Ishikawa (cell line): Measurements from ENCODE around the gene D2HGDH.

Source experiments
- CEBPB ChIP-seq: IDR thresholded peaks from 2 replicates; pipeline ENCODE4 v1.6.1; 2012
- CREB1 ChIP-seq: IDR thresholded peaks from 2 replicates; pipeline ENCODE4 v1.6.1; 2012; ENCODE audit warnings: low read depth
- EP300 ChIP-seq: IDR thresholded peaks from 2 replicates; pipeline ENCODE4 v1.6.1; 2012; ENCODE audit warnings: borderline replicate concordance
- FOXM1 ChIP-seq: IDR thresholded peaks from 2 replicates; pipeline ENCODE4 v1.6.1; 2012; ENCODE audit warnings: low read depth, borderline replicate concordance
- RAD21 ChIP-seq: IDR thresholded peaks from 2 replicates; pipeline ENCODE4 v1.6.1; 2012; ENCODE audit warnings: low read depth
- TAF1 ChIP-seq: IDR thresholded peaks from 2 replicates; pipeline ENCODE4 v1.6.1; 2012; ENCODE audit warnings: low read depth, mild to moderate bottlenecking
- YY1 ChIP-seq: IDR thresholded peaks from 2 replicates; pipeline ENCODE4 v1.6.1; 2012; ENCODE audit warnings: low read depth
- ZBTB7A ChIP-seq: IDR thresholded peaks from 2 replicates; pipeline ENCODE4 v1.6.1; 2012; ENCODE audit warnings: low read depth
- TF ChIP-seq, protein P1 (sequence below): IDR thresholded peaks from 2 replicates; pipeline ENCODE4 v1.6.1; 2012
- TF ChIP-seq, protein P2 (sequence below): IDR thresholded peaks from 2 replicates; pipeline ENCODE4 v1.6.1; 2012; ENCODE audit warnings: low read depth, mild to moderate bottlenecking
- TF ChIP-seq, protein P3 (sequence below): IDR thresholded peaks from 2 replicates; pipeline ENCODE4 v1.6.1; 2012

DNA sequence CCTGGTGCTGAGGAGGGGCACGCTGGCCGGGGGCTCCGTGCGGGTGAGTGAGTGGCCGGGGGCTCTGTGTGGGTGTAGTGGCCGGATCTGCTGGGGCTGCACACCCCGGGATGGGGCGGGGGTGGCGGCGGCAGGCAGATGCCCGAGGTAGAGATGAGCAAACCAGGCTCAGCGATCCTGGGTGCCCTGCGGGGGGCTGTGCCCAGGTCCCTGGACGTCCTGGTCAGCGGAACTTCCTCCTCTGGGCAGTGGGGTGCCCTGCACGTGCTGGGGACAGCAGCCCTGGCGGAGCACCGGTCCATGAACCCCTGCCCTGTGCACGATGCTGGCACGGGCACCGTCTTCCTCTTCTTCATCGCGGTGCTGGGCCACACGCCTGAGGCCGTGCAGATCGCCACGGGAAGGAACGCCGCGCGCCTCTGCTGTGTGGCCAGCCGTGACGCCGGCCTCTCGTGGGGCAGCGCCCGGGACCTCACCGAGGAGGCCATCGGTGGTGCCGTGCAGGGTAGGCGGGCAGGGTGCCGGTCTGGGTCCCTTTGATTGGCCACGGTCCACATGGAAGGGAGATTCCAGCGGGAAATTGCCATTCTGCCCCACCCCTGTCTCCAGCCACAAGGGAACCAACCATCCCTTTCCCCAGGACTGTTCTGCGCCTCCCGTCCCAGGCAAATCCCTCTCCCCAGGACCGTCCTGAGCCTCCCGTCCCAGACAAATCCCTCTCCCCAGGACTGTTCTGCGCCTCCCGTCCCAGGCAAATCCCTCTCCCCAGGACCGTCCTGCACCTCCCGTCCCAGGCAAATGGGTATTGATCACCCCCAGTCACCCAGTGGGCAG is 80.4 kb downstream of the D2HGDH start:
- no peak for TF ChIP-seq CEBPB
- TF ChIP-seq, protein P1, sequence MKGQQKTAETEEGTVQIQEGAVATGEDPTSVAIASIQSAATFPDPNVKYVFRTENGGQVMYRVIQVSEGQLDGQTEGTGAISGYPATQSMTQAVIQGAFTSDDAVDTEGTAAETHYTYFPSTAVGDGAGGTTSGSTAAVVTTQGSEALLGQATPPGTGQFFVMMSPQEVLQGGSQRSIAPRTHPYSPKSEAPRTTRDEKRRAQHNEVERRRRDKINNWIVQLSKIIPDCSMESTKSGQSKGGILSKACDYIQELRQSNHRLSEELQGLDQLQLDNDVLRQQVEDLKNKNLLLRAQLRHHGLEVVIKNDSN = no peak
- no peak for TF ChIP-seq TAF1
- TF ChIP-seq FOXM1 = no peak
- no peak for TF ChIP-seq CREB1
- no peak for TF ChIP-seq RAD21
- TF ChIP-seq, protein P2, sequence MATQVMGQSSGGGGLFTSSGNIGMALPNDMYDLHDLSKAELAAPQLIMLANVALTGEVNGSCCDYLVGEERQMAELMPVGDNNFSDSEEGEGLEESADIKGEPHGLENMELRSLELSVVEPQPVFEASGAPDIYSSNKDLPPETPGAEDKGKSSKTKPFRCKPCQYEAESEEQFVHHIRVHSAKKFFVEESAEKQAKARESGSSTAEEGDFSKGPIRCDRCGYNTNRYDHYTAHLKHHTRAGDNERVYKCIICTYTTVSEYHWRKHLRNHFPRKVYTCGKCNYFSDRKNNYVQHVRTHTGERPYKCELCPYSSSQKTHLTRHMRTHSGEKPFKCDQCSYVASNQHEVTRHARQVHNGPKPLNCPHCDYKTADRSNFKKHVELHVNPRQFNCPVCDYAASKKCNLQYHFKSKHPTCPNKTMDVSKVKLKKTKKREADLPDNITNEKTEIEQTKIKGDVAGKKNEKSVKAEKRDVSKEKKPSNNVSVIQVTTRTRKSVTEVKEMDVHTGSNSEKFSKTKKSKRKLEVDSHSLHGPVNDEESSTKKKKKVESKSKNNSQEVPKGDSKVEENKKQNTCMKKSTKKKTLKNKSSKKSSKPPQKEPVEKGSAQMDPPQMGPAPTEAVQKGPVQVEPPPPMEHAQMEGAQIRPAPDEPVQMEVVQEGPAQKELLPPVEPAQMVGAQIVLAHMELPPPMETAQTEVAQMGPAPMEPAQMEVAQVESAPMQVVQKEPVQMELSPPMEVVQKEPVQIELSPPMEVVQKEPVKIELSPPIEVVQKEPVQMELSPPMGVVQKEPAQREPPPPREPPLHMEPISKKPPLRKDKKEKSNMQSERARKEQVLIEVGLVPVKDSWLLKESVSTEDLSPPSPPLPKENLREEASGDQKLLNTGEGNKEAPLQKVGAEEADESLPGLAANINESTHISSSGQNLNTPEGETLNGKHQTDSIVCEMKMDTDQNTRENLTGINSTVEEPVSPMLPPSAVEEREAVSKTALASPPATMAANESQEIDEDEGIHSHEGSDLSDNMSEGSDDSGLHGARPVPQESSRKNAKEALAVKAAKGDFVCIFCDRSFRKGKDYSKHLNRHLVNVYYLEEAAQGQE = no peak
- TF ChIP-seq ZBTB7A = no peak
- TF ChIP-seq EP300 = no peak
- TF ChIP-seq, protein P3, sequence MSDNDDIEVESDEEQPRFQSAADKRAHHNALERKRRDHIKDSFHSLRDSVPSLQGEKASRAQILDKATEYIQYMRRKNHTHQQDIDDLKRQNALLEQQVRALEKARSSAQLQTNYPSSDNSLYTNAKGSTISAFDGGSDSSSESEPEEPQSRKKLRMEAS = no peak
- TF ChIP-seq YY1 = no peak
